K562 (cell line): ENCODE results near the gene WDFY2. TPM values are rescaled to one million over a fixed set of nuclear protein-coding genes. Genes with fewer than 3 reads are reported as not detected.

Experiments
- CEBPB ChIP-seq: fragments of 450-650 bp; IDR thresholded peaks from 2 replicates; pipeline ENCODE4 v1.6.1; 2016; ENCODE audit warnings: missing genetic modification characterization, missing compliant biosample characterization
- CHD2 ChIP-seq: IDR thresholded peaks from 2 replicates; pipeline ENCODE4 v1.6.1; 2011; ENCODE audit warnings: low read depth, low read length
- CXXC5 ChIP-seq: fragments of 250-450 bp; sonication (Bioruptor Pico); IDR thresholded peaks from 2 replicates; pipeline ENCODE4 v1.8.0; 2022; ENCODE audit warnings: inconsistent platforms, mild to moderate bottlenecking, moderate library complexity
- FOXK2 ChIP-seq, 2 experiments: fragments of 450-650 bp; IDR thresholded peaks in 1 of 2; conservative IDR thresholded peaks in 1 of 2; 2 replicates each; pipeline ENCODE4 v1.6.1; 2016; ENCODE audit warnings: low read depth in 2 of 2, mild to moderate bottlenecking in 1 of 2
- HIVEP1 ChIP-seq: fragments of 250-450 bp; sonication (Bioruptor Pico); IDR thresholded peaks from 2 replicates; pipeline ENCODE4 v1.4.0; 2020; ENCODE audit warnings: mild to moderate bottlenecking
- HLTF ChIP-seq: fragments of 450-650 bp; IDR thresholded peaks from 2 replicates; pipeline ENCODE4 v1.6.1; 2016
- HNRNPL ChIP-seq: fragments of 200-400 bp; formaldehyde crosslinking; IDR thresholded peaks from 2 replicates; pipeline ENCODE4 v1.6.1; 2017; ENCODE audit warnings: low read depth, mild to moderate bottlenecking, low read length
- KLF16 ChIP-seq: IDR thresholded peaks from 2 replicates; pipeline ENCODE4 v1.6.1; 2016; ENCODE audit warnings: antibody characterized with exemption
- NFE2 ChIP-seq: IDR thresholded peaks from 2 replicates; pipeline ENCODE4 v1.6.1; 2014; ENCODE audit warnings: antibody characterized with exemption, low read depth
- NUFIP1 ChIP-seq: fragments of 450-650 bp; IDR thresholded peaks from 2 replicates; pipeline ENCODE4 v1.6.1; 2018; ENCODE audit not compliant: partially characterized antibody
- RFX7 ChIP-seq: fragments of 250-450 bp; sonication (Bioruptor Pico); IDR thresholded peaks from 2 replicates; pipeline ENCODE4 v1.5.1; 2021; ENCODE audit warnings: mild to moderate bottlenecking
- ZNF217 ChIP-seq: sonication (generic); formaldehyde crosslinking; IDR thresholded peaks from 2 replicates; pipeline ENCODE4 v1.8.0; 2022; ENCODE audit warnings: mild to moderate bottlenecking, missing genetic modification reagents
- ZNF23 ChIP-seq: fragments of 250-450 bp; sonication (Bioruptor Pico); IDR thresholded peaks from 2 replicates; pipeline ENCODE4 v1.4.0; 2020; ENCODE audit warnings: mild to moderate bottlenecking
- polyA plus RNA-seq, 8 experiments: library from polyadenylated mRNA; depleted of rRNA in 4 of 8; stranded (reverse) in 5 of 8; unstranded in 3 of 8; fragments of >200 nt; fragmentation: Nextera tagmentation in 2 of 8; fragmentation: Illumina TruSeq in 1 of 8; extraction: Ambion mirVana in 2 of 8; extraction: Trizol in 1 of 8; gene quantifications; 2 replicates each; pipeline versions ENCODE4 v1.2.1 to v1.2.3, GENCODE V29; 2011 to 2014; ENCODE audit warnings: inconsistent platforms in 1 of 8, missing spikeins in 1 of 8
- total RNA-seq, 7 experiments: library from RNA; depleted of rRNA in 6 of 7; stranded (reverse); fragments of >200 nt in 6 of 7; fragmentation: Illumina TruSeq in 2 of 7; extraction: Trizol in 2 of 7; gene quantifications; 2 replicates each; pipeline versions ENCODE4 v1.2.1 to v1.2.3, GENCODE V29; 2011 to 2021; ENCODE audit warnings: low replicate concordance in 1 of 7
- TF ChIP-seq, protein P1 (sequence below): fragments of 200-800 bp; sonication (Bioruptor generic); IDR thresholded peaks from 2 replicates; pipeline ENCODE4 v1.6.1; 2017; ENCODE audit warnings: missing genetic modification characterization, missing compliant biosample characterization
- TF ChIP-seq, protein P2 (sequence below): fragments of 200-600 bp; sonication (generic); IDR thresholded peaks from one replicate; pipeline ENCODE4 v1.6.1; 2012; ENCODE audit warnings: mild to moderate bottlenecking, low read depth, low read length, inconsistent platforms
- TF ChIP-seq, protein P3 (sequence below): sonication (generic); formaldehyde crosslinking; IDR thresholded peaks from 2 replicates; pipeline ENCODE4 v1.8.0; 2022; ENCODE audit warnings: mild to moderate bottlenecking, missing genetic modification reagents

WDFY2 gene
- total and polyA plus RNA-seq, 9 of the 15 experiments (the other 6 are each of a cell fraction or from before 2014, with no cell fraction given) = 0.66 to 6.4 (median 4.4) TPM

DNA sequence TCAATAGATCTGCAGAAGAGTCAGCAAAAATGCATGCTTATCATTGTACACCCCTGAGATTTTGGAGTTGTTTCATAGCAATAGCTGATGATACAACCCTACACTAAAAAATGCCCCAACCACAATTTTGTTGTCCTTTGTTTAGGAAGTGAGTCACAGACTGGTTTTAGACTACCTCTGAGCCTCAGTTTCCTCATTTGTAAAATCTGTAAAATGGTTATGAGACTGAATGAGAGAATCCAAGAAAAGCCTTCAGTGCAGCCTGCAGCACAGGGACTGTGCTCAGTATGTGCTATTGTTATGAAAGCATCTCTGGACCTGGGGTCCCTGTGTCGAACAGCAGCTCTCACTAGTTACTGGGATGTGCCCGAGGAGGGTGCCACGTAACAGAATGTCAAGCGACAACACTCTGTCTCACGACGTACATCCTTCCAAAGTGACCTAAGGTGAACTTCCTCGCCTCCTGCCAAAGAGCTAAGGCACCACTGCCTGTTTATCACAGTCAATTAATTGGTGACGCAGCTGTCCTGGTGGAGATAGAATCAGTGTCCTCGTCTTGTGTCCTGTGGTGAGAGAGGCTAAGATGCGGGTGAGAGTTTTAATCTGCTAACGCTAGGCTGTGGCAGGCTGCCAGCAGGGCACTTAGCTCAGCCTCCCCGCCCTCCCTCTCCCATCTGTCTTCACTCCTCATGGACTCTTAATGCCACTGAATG is 201.6 kb downstream of the WDFY2 start (continued):
- TF ChIP-seq HNRNPL = no peak
- no peak for TF ChIP-seq HIVEP1
- TF ChIP-seq RFX7 (CRISPR knock-in tag) = no peak
- TF ChIP-seq CEBPB = no peak
- TF ChIP-seq, protein P1, sequence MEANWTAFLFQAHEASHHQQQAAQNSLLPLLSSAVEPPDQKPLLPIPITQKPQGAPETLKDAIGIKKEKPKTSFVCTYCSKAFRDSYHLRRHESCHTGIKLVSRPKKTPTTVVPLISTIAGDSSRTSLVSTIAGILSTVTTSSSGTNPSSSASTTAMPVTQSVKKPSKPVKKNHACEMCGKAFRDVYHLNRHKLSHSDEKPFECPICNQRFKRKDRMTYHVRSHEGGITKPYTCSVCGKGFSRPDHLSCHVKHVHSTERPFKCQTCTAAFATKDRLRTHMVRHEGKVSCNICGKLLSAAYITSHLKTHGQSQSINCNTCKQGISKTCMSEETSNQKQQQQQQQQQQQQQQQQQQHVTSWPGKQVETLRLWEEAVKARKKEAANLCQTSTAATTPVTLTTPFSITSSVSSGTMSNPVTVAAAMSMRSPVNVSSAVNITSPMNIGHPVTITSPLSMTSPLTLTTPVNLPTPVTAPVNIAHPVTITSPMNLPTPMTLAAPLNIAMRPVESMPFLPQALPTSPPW = peak; percentile 73
- TF ChIP-seq ZNF217 (CRISPR knock-in tag) = no peak
- TF ChIP-seq, protein P2, sequence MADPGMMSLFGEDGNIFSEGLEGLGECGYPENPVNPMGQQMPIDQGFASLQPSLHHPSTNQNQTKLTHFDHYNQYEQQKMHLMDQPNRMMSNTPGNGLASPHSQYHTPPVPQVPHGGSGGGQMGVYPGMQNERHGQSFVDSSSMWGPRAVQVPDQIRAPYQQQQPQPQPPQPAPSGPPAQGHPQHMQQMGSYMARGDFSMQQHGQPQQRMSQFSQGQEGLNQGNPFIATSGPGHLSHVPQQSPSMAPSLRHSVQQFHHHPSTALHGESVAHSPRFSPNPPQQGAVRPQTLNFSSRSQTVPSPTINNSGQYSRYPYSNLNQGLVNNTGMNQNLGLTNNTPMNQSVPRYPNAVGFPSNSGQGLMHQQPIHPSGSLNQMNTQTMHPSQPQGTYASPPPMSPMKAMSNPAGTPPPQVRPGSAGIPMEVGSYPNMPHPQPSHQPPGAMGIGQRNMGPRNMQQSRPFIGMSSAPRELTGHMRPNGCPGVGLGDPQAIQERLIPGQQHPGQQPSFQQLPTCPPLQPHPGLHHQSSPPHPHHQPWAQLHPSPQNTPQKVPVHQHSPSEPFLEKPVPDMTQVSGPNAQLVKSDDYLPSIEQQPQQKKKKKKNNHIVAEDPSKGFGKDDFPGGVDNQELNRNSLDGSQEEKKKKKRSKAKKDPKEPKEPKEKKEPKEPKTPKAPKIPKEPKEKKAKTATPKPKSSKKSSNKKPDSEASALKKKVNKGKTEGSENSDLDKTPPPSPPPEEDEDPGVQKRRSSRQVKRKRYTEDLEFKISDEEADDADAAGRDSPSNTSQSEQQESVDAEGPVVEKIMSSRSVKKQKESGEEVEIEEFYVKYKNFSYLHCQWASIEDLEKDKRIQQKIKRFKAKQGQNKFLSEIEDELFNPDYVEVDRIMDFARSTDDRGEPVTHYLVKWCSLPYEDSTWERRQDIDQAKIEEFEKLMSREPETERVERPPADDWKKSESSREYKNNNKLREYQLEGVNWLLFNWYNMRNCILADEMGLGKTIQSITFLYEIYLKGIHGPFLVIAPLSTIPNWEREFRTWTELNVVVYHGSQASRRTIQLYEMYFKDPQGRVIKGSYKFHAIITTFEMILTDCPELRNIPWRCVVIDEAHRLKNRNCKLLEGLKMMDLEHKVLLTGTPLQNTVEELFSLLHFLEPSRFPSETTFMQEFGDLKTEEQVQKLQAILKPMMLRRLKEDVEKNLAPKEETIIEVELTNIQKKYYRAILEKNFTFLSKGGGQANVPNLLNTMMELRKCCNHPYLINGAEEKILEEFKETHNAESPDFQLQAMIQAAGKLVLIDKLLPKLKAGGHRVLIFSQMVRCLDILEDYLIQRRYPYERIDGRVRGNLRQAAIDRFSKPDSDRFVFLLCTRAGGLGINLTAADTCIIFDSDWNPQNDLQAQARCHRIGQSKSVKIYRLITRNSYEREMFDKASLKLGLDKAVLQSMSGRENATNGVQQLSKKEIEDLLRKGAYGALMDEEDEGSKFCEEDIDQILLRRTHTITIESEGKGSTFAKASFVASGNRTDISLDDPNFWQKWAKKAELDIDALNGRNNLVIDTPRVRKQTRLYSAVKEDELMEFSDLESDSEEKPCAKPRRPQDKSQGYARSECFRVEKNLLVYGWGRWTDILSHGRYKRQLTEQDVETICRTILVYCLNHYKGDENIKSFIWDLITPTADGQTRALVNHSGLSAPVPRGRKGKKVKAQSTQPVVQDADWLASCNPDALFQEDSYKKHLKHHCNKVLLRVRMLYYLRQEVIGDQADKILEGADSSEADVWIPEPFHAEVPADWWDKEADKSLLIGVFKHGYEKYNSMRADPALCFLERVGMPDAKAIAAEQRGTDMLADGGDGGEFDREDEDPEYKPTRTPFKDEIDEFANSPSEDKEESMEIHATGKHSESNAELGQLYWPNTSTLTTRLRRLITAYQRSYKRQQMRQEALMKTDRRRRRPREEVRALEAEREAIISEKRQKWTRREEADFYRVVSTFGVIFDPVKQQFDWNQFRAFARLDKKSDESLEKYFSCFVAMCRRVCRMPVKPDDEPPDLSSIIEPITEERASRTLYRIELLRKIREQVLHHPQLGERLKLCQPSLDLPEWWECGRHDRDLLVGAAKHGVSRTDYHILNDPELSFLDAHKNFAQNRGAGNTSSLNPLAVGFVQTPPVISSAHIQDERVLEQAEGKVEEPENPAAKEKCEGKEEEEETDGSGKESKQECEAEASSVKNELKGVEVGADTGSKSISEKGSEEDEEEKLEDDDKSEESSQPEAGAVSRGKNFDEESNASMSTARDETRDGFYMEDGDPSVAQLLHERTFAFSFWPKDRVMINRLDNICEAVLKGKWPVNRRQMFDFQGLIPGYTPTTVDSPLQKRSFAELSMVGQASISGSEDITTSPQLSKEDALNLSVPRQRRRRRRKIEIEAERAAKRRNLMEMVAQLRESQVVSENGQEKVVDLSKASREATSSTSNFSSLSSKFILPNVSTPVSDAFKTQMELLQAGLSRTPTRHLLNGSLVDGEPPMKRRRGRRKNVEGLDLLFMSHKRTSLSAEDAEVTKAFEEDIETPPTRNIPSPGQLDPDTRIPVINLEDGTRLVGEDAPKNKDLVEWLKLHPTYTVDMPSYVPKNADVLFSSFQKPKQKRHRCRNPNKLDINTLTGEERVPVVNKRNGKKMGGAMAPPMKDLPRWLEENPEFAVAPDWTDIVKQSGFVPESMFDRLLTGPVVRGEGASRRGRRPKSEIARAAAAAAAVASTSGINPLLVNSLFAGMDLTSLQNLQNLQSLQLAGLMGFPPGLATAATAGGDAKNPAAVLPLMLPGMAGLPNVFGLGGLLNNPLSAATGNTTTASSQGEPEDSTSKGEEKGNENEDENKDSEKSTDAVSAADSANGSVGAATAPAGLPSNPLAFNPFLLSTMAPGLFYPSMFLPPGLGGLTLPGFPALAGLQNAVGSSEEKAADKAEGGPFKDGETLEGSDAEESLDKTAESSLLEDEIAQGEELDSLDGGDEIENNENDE = no peak
- no peak for TF ChIP-seq NUFIP1
- TF ChIP-seq NFE2 = peak; percentile 20; the same call in 1 of the 2 replicates
- TF ChIP-seq, protein P3, sequence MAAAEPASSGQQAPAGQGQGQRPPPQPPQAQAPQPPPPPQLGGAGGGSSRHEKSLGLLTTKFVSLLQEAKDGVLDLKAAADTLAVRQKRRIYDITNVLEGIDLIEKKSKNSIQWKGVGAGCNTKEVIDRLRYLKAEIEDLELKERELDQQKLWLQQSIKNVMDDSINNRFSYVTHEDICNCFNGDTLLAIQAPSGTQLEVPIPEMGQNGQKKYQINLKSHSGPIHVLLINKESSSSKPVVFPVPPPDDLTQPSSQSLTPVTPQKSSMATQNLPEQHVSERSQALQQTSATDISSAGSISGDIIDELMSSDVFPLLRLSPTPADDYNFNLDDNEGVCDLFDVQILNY (CRISPR knock-in tag) = no peak
- TF ChIP-seq KLF16 = peak; percentile 77
- no peak for TF ChIP-seq FOXK2 (conservative IDR thresholded peaks at IDR 0.05 in 1 of 2, IDR thresholded peaks at IDR 0.05 in 1 of 2; ENCODE audit: low read depth in 2 of 2)
- no peak for TF ChIP-seq HLTF
- TF ChIP-seq ZNF23 (CRISPR knock-in tag) = no peak
- peak; percentile 81 for TF ChIP-seq CXXC5 (CRISPR knock-in tag)
- TF ChIP-seq CHD2 = no peak
